Right cardiac atrium (tissue), 5 donors: ENCODE results near the gene LRMDA. TPM values are rescaled to one million over a fixed set of nuclear protein-coding genes. Genes with fewer than 3 reads are reported as not detected.

Experiments used
- ATAC-seq, 2 donors: fragments of 200-7000 bp; cut with Tn5 transposase; one replicate each; pipeline versions ENCODE4 v1.8.0 to v1.9.1; 2020; ENCODE audit warnings: moderate library complexity in 2 of 2, mild to moderate bottlenecking in 1 of 2
- DNase-seq, 3 donors: peaks; one replicate each; pipeline ENCODE4 v3.0.0-alpha.2; 2020
- H3K27ac ChIP-seq: one replicate; pipeline ENCODE4 v1.5.1; 2013; ENCODE audit warnings: mild to moderate bottlenecking, low read length, control low read depth, moderate library complexity
- H3K27me3 ChIP-seq: one replicate; pipeline ENCODE4 v1.6.1; 2013; ENCODE audit not compliant: control insufficient read depth, insufficient read depth
- H3K4me1 ChIP-seq: one replicate; pipeline ENCODE4 v1.6.1; 2013; ENCODE audit warnings: low read length; ENCODE audit not compliant: control insufficient read depth, insufficient read depth
- H3K4me3 ChIP-seq: one replicate; pipeline ENCODE4 v1.5.1; 2013; ENCODE audit warnings: low read length, control low read depth
- H3K9me3 ChIP-seq: one replicate; pipeline ENCODE4 v1.6.1; 2013; ENCODE audit warnings: low read length; ENCODE audit not compliant: control insufficient read depth
- WGBS: extraction: QIAGEN DNeasy Blood & Tissue Kit; methylation state at CpG from one replicate; pipeline ENCODE4 v1.1.7; 2013; 5-methylcytosine and 5-hydroxymethylcytosine counted together
- intact Hi-C, 4 donors: fragments of 100-400 bp; cut with DNase I; formaldehyde crosslinking; loops; one replicate each; pipeline versions ENCODE4 v1.11.0 to v1.14.0; 2022 to 2023
- polyA plus RNA-seq: library from polyadenylated mRNA; stranded (reverse); fragments of 200-250 nt; gene quantifications from one replicate; pipeline ENCODE4 v1.2.3, GENCODE V29; 2013
- total RNA-seq, 4 donors: library from RNA; stranded (reverse); fragmentation: NEBNext Ultra II Directional; extraction: Animal tissue kit (Norgen Biotek cat#: 25700); gene quantifications; one replicate each; pipeline ENCODE4 v1.2.1, GENCODE V29; 2021
- donor health status: healthy with polysubstance abuse.
- donor health status: DM: no; HTN: yes; CAD: no.
- donor health status: DM: no; HTN: no; CAD: no.
- donor health status: DM: no; HTN: yes; CAD: no; lungs with severe emphysema.
- donor health status: DM: yes; HTN: yes; CAD: no.

The LRMDA gene
- total and polyA plus RNA-seq, 5 donors: 42.7 to 97.9 (median 48.8) TPM

DNA sequence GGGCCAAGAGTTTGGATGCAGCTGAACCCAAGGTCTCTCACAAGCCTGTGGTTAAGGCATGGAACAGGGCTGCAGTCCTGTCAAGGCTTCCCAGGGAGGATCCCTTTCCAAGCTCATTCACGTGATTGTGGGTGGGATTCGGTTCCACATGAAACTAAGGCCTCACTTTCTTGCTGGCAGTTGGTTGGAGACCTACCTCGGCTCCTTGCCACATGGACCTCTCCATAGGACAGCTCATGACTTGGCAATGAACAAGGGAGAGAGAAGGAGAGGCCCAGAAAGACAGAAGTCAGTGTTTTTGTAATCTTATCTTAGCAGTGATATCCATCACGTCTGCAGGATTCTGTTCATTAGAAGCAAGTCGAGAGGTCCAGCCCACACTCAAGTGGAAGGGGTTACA lies 583.8 kb downstream of the LRMDA start:
- Histone ChIP-seq H3K27me3 (no peaks in the 10 kb centered on the region), H3K27ac (no peak overlapping the region), H3K4me1 (no peaks in the 10 kb centered on the region), H3K4me3 (no peak overlapping the region), H3K9me3 (no peaks in the 10 kb centered on the region)
- intact Hi-C loops: no loop called here
- no peak for ATAC-seq
- WGBS: 59% methylated on average over 5 of the region's 5 CpGs
- DNase-seq: peak in 1 of 3 donors; percentile 44

GRCh38 chr10:76017026-76017732 lies 585.8 kb downstream of the LRMDA start:
- no peak for DNase-seq
- no peaks in the 10 kb centered on the region for H3K27me3 ChIP-seq

GRCh38 chr10:76017733-76018433 lies 586.5 kb downstream of the LRMDA start:
- no peak overlapping the region for H3K4me3 ChIP-seq
- H3K27ac ChIP-seq: no peak overlapping the region
- DNase-seq (no peak), ATAC-seq (no peak)
- intact Hi-C loops: no loop called here
- H3K4me1 ChIP-seq: no peaks in the 10 kb centered on the region
- no peaks in the 10 kb centered on the region for H3K9me3 ChIP-seq
- H3K27me3 ChIP-seq: no peaks in the 10 kb centered on the region
- WGBS: 65% methylated on average over 6 of the region's 6 CpGs

More at GRCh38 chr10:76017026-76017732, 585.8 kb downstream of the LRMDA start:
- 93% methylated on average over 14 of the region's 14 CpGs for WGBS
- no peak for ATAC-seq
- Histone ChIP-seq H3K4me3 (no peak overlapping the region), H3K9me3 (no peaks in the 10 kb centered on the region), H3K4me1 (no peaks in the 10 kb centered on the region), H3K27ac (no peak overlapping the region)
- intact Hi-C loops: no loop called here

GRCh38 chr10:76020630-76021029 lies 589.2 kb downstream of the LRMDA start:
- ATAC-seq (no peak), DNase-seq (no peak)
- Histone ChIP-seq H3K27me3 (no peaks in the 10 kb centered on the region), H3K27ac (no peak overlapping the region), H3K9me3 (no peaks in the 10 kb centered on the region), H3K4me3 (no peak overlapping the region), H3K4me1 (no peaks in the 10 kb centered on the region)
- intact Hi-C loops: no loop called here
- WGBS: 99% methylated on average over 2 of the region's 2 CpGs

DNA sequence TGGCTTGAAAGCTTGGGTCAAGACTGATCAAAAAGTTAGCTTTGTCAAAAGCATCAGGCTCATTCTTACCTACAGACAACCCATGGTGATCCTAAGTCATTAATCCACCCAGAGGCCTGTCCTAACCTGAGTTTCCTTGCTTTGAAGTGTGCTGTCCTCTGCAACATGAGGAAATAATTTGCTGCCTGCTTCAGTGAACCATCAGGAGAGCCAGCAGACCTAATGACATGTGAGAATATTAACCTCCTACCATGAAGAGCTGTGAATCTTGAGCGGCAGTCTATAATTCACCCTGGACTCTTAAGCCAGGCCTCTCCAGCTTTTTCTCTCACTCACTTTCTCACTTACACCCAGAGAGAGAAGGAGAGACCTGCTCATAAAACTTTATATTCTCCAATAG lies 590.0 kb downstream of the LRMDA start:
- DNase-seq: no peak
- Histone ChIP-seq H3K27ac (no peak overlapping the region), H3K27me3 (no peaks in the 10 kb centered on the region), H3K4me3 (no peak overlapping the region), H3K4me1 (no peaks in the 10 kb centered on the region), H3K9me3 (no peaks in the 10 kb centered on the region)
- 96% methylated on average over 1 of the region's 1 CpG for WGBS
- intact Hi-C loops: no loop called here
- no peak for ATAC-seq

GRCh38 chr10:76022366-76022765 lies 590.9 kb downstream of the LRMDA start:
- DNase-seq: no peak
- Histone ChIP-seq H3K4me1 (no peaks in the 10 kb centered on the region), H3K9me3 (no peaks in the 10 kb centered on the region), H3K27ac (no peak overlapping the region), H3K27me3 (no peaks in the 10 kb centered on the region), H3K4me3 (no peak overlapping the region)
- intact Hi-C loops: no loop called here
- ATAC-seq: no peak
- 83% methylated on average over 2 of the region's 2 CpGs for WGBS

- no peak for ATAC-seq
- intact Hi-C loops: no loop called here
Measured at GRCh38 chr10:76023007-76023406, 591.6 kb downstream of the LRMDA start.

DNA sequence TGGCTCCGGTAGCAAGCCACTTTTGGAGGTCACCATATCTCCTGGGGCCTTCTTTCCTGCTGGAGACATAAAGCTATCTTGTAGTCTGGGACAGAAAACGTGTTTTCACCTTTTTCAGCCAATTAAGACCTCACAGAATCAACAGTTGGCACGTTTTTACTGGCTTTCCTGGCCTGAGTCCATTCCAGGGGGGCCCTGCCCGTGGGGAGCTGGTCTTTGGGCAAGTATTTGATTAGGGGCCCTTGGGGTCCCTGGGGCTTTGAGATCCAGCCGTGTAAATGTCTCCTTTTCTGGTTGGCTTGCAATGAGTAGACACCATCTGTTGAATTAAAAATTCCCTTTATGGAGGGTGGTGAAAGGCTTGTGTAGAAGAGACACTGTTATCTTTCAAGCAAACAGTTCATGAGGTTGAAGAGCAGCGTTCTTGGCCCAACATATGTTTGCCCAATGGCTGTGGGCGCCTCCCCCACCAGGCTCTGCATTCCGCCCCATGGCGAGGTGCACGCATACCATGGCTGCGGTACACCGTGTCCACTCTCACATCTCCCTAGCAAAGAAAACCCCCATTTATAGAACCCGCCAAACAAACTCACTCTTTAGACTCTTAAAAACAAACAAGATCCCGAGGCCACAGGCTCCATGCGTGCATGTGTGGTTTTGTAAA lies 593.2 kb downstream of the LRMDA start:
- ATAC-seq (no peak), DNase-seq (no peak)
- no peaks in the 10 kb centered on the region for H3K4me1 ChIP-seq
- no peaks in the 10 kb centered on the region for H3K27me3 ChIP-seq
- intact Hi-C loops: no loop called here
- no peaks in the 10 kb centered on the region for H3K9me3 ChIP-seq
- H3K4me3 ChIP-seq: no peak overlapping the region
- 80% methylated on average over 15 of the region's 15 CpGs for WGBS
- H3K27ac ChIP-seq: no peak overlapping the region

More at GRCh38 chr10:76023007-76023406, 591.6 kb downstream of the LRMDA start:
- H3K9me3 ChIP-seq: no peaks in the 10 kb centered on the region
- no peaks in the 10 kb centered on the region for H3K4me1 ChIP-seq
- 83% methylated on average over 7 of the region's 7 CpGs for WGBS
- no peak overlapping the region for H3K27ac ChIP-seq
- H3K4me3 ChIP-seq: no peak overlapping the region
- DNase-seq: no peak
- no peaks in the 10 kb centered on the region for H3K27me3 ChIP-seq

DNA sequence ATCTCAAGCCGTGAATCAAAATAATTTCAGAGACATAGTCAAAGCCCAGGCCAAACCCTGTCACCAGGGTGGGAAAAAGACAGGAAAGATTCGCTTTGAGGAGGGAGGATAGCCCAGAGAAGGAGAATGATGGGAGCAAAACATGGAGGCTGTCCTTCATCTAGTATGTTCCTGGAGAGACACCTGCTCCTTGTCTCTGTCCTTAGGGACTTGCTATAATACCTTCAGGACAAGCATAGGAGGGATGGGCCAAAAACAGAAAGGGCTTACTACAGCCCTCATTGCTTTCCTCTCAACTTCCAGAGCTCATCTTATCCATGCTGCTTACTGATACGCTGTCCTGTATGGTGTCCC lies 593.7 kb downstream of the LRMDA start:
- DNase-seq (no peak), ATAC-seq (no peak)
- no peaks in the 10 kb centered on the region for H3K9me3 ChIP-seq
- 96% methylated on average over 3 of the region's 3 CpGs for WGBS
- H3K4me3 ChIP-seq: no peak overlapping the region
- intact Hi-C loops: no loop called here
- H3K4me1 ChIP-seq: no peaks in the 10 kb centered on the region
- no peak overlapping the region for H3K27ac ChIP-seq
- H3K27me3 ChIP-seq: no peaks in the 10 kb centered on the region

DNA sequence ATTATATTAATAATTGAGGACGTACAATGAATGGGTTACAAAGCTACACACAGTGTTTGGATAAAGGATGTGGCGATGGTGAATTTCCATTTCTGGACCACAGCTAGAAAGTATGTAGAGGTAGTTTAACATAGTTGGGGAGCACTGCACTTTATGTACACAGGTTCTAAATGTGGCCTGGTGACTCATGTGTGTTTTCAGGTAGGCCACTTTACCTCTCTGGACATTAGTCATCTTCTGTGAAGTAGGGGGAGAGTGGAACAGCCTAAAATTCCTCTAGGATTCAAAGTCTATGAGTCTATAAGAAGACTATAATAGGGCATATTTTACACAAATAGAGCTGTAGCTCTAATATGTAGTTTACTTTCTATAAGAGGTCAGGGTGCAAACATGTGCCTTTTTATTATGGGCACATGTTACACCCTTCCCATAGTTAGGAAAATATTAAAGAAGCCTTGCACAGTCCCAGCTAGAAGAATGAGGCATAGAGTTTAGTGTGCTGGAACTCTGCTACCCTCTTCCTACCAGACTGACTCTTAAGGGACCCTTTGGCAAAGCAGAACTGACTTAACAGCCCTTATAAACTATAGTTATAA lies 594.9 kb downstream of the LRMDA start:
- 96% methylated on average over 2 of the region's 2 CpGs for WGBS
- intact Hi-C loops: no loop called here
- Histone ChIP-seq H3K9me3 (no peaks in the 10 kb centered on the region), H3K4me3 (no peak overlapping the region), H3K4me1 (no peaks in the 10 kb centered on the region), H3K27ac (no peak overlapping the region), H3K27me3 (no peaks in the 10 kb centered on the region)
- DNase-seq (no peak), ATAC-seq (no peak)

- H3K27ac ChIP-seq: no peak overlapping the region
- DNase-seq (no peak), ATAC-seq (no peak)
- intact Hi-C loops: no loop called here
- H3K4me1 ChIP-seq: no peaks in the 10 kb centered on the region
- 100% methylated on average over 1 of the region's 1 CpG for WGBS
- H3K9me3 ChIP-seq: no peaks in the 10 kb centered on the region
- H3K4me3 ChIP-seq: no peak overlapping the region
- no peaks in the 10 kb centered on the region for H3K27me3 ChIP-seq
Measured at GRCh38 chr10:76026905-76027304, 595.5 kb downstream of the LRMDA start.
